K562 (cell line): Measurements from ENCODE around the gene ZNHIT1. TPM values are rescaled to one million over a fixed set of nuclear protein-coding genes. Genes with fewer than 3 reads are reported as not detected.
A peak's percentile ranks its signal among the peaks of the same experiment; 100 is the strongest.

Source experiments
- ATF1 ChIP-seq, 2 experiments: fragments of 450-650 bp in 1 of 2; IDR thresholded peaks; 2 replicates each; pipeline ENCODE4 v1.6.1; 2016; ENCODE audit warnings: missing compliant biosample characterization in 1 of 2, missing genetic modification characterization in 1 of 2
- BCLAF1 ChIP-seq, 2 experiments: fragments of 450-650 bp in 1 of 2; IDR thresholded peaks; 2 replicates each; pipeline ENCODE4 v1.6.1; 2011 to 2017; ENCODE audit warnings: low read depth in 2 of 2, antibody characterized with exemption in 1 of 2, borderline replicate concordance in 1 of 2, low read length in 1 of 2, mild to moderate bottlenecking in 1 of 2, mixed read lengths in 1 of 2; ENCODE audit not compliant: control insufficient read depth in 1 of 2
- CCAR2 ChIP-seq: fragments of 200-400 bp; formaldehyde crosslinking; IDR thresholded peaks from 2 replicates; pipeline ENCODE4 v1.6.1; 2017; ENCODE audit warnings: mild to moderate bottlenecking, low read depth, low read length
- POLR2H ChIP-seq: IDR thresholded peaks from 2 replicates; pipeline ENCODE4 v1.6.1; 2016; ENCODE audit warnings: missing genetic modification characterization, low read depth, mild to moderate bottlenecking, control low read depth, missing compliant biosample characterization, moderate library complexity
- POLR3G ChIP-seq: IDR thresholded peaks from 2 replicates; pipeline ENCODE4 v1.6.1; 2011; ENCODE audit not compliant: insufficient read length, insufficient replicate concordance; ENCODE audit errors: extremely low read depth
- THRAP3 ChIP-seq: fragments of 450-650 bp; IDR thresholded peaks from 2 replicates; pipeline ENCODE4 v1.6.1; 2016; ENCODE audit warnings: mild to moderate bottlenecking, inconsistent platforms, borderline replicate concordance
- ZNF318 ChIP-seq, 2 experiments: fragments of 450-650 bp; IDR thresholded peaks; 2 replicates each; pipeline ENCODE4 v1.6.1; 2016; ENCODE audit warnings: mild to moderate bottlenecking in 2 of 2, borderline replicate concordance in 1 of 2, low read depth in 1 of 2, moderate library complexity in 1 of 2
- ZNF696 ChIP-seq: fragments of 250-450 bp; sonication (Bioruptor Pico); conservative IDR thresholded peaks from 2 replicates; pipeline ENCODE4 v1.4.0; 2020; ENCODE audit warnings: mild to moderate bottlenecking, moderate library complexity
- polyA plus RNA-seq, 8 experiments: library from polyadenylated mRNA; depleted of rRNA in 4 of 8; stranded (reverse) in 5 of 8; unstranded in 3 of 8; fragments of >200 nt; fragmentation: Nextera tagmentation in 2 of 8; fragmentation: Illumina TruSeq in 1 of 8; extraction: Ambion mirVana in 2 of 8; extraction: Trizol in 1 of 8; gene quantifications; 2 replicates each; pipeline versions ENCODE4 v1.2.1 to v1.2.3, GENCODE V29; 2011 to 2014; ENCODE audit warnings: inconsistent platforms in 1 of 8, missing spikeins in 1 of 8
- total RNA-seq, 7 experiments: library from RNA; depleted of rRNA in 6 of 7; stranded (reverse); fragments of >200 nt in 6 of 7; fragmentation: Illumina TruSeq in 2 of 7; extraction: Trizol in 2 of 7; gene quantifications; 2 replicates each; pipeline versions ENCODE4 v1.2.1 to v1.2.3, GENCODE V29; 2011 to 2021; ENCODE audit warnings: low replicate concordance in 1 of 7
- TF ChIP-seq, protein P1 (sequence below): sonication (generic); formaldehyde crosslinking; IDR thresholded peaks from 2 replicates; pipeline ENCODE4 v1.5.0; 2020; ENCODE audit warnings: missing genetic modification reagents
- TF ChIP-seq, protein P2 (sequence below): fragments of 450-650 bp; formaldehyde crosslinking; IDR thresholded peaks from 2 replicates; pipeline ENCODE4 v1.4.0; 2020; ENCODE audit warnings: mild to moderate bottlenecking, moderate library complexity

The ZNHIT1 gene
- total and polyA plus RNA-seq, 9 of the 15 experiments (the other 6 are each of a cell fraction or from before 2014, with no cell fraction given), result 6.4 to 162 (median 70.1) TPM

GRCh38 chr7:101251871-101252659, 34.1 kb downstream of the ZNHIT1 start (continued):
- TF ChIP-seq ZNF318 (IDR thresholded peaks at IDR 0.05; ENCODE audit: borderline replicate concordance in 1 of 2, low read depth in 1 of 2), result peak in 1 of 2 experiments; percentile 56; a peak in 1 of 4 replicates
- TF ChIP-seq THRAP3, result 0 out of 2 replicates have a peak, but pooled peaks have one; percentile 16
- TF ChIP-seq, protein P1, sequence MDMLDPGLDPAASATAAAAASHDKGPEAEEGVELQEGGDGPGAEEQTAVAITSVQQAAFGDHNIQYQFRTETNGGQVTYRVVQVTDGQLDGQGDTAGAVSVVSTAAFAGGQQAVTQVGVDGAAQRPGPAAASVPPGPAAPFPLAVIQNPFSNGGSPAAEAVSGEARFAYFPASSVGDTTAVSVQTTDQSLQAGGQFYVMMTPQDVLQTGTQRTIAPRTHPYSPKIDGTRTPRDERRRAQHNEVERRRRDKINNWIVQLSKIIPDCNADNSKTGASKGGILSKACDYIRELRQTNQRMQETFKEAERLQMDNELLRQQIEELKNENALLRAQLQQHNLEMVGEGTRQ (CRISPR knock-in tag), result peak; percentile 96
- no peak for TF ChIP-seq BCLAF1 (IDR thresholded peaks at IDR 0.05; ENCODE audit: borderline replicate concordance in 1 of 2, control insufficient read depth in 1 of 2, low read depth in 2 of 2, low read length in 1 of 2)
- TF ChIP-seq, protein P2, sequence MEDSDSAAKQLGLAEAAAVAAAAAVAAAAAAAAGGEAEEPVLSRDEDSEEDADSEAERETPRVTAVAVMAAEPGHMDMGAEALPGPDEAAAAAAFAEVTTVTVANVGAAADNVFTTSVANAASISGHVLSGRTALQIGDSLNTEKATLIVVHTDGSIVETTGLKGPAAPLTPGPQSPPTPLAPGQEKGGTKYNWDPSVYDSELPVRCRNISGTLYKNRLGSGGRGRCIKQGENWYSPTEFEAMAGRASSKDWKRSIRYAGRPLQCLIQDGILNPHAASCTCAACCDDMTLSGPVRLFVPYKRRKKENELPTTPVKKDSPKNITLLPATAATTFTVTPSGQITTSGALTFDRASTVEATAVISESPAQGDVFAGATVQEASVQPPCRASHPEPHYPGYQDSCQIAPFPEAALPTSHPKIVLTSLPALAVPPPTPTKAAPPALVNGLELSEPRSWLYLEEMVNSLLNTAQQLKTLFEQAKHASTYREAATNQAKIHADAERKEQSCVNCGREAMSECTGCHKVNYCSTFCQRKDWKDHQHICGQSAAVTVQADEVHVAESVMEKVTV (CRISPR knock-in tag), result no peak
- no peak for TF ChIP-seq CCAR2
- TF ChIP-seq ZNF696 (CRISPR knock-in tag), result no peak
- TF ChIP-seq POLR3G, result no peak
- TF ChIP-seq ATF1 (CRISPR knock-in tag; IDR thresholded peaks at IDR 0.05), result no peak
- TF ChIP-seq ATF1 (tag; IDR thresholded peaks at IDR 0.05), result peak; percentile 69
- peak; percentile 95; the same call in 1 of the 2 replicates for TF ChIP-seq POLR2H (tag)
